B cell (primary cell): Measurements from ENCODE around the gene EFCAB13.

Source experiments
- EZH2 ChIP-seq: IDR thresholded peaks from 2 replicates; pipeline ENCODE4 v1.6.1; 2012; ENCODE audit warnings: borderline replicate concordance, low read depth, mild to moderate bottlenecking, moderate library complexity, low read length; ENCODE audit not compliant: insufficient read depth, poor library complexity, severe bottlenecking
- TF ChIP-seq, protein P1 (sequence below): fragments of 200-600 bp; IDR thresholded peaks from one replicate; pipeline ENCODE4 v1.8.0; 2022; ENCODE audit warnings: antibody characterized with exemption, mild to moderate bottlenecking

DNA sequence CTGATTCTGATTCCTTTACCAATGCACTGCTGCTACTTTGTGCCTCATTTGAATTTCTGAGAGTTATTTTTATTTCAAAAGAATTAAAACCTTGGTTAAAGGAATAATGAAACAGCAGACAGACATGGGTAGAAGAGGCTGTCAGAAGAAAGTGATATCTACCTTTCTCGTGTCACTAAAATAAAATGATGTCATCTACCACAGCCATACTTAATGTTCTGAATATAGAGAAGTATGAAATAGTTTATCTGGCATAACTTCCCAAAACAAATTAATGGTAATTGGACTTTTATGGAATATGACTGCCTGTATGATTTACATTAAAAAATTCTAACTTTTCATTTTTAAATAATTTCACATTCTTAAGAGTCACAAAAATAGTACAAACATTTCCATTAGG is 52.5 kb downstream of the EFCAB13 start:
- TF ChIP-seq, protein P1, sequence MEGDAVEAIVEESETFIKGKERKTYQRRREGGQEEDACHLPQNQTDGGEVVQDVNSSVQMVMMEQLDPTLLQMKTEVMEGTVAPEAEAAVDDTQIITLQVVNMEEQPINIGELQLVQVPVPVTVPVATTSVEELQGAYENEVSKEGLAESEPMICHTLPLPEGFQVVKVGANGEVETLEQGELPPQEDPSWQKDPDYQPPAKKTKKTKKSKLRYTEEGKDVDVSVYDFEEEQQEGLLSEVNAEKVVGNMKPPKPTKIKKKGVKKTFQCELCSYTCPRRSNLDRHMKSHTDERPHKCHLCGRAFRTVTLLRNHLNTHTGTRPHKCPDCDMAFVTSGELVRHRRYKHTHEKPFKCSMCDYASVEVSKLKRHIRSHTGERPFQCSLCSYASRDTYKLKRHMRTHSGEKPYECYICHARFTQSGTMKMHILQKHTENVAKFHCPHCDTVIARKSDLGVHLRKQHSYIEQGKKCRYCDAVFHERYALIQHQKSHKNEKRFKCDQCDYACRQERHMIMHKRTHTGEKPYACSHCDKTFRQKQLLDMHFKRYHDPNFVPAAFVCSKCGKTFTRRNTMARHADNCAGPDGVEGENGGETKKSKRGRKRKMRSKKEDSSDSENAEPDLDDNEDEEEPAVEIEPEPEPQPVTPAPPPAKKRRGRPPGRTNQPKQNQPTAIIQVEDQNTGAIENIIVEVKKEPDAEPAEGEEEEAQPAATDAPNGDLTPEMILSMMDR: no peak
- no peak for TF ChIP-seq EZH2
